ENCODE results near the gene RRAS2. TPM values are rescaled to one million over a fixed set of nuclear protein-coding genes. Genes with fewer than 3 reads are reported as not detected.

Gene RRAS2
- 47.6 and 96.4 TPM in 2 replicates for total RNA-seq (ENCODE audit: low replicate concordance)

GRCh38 chr11:14358729-14359439, at the start of gene RRAS2:
RRAS2 (minus strand) TSS chr11:14359183; CDS start chr11:14358870, 313 bp downstream.

Other genes starting within 250 kb of the RRAS2 start
- gene COPB1, start 140.6 kb upstream of the RRAS2 start, total RNA-seq (ENCODE audit: low replicate concordance) = 252 and 296 TPM in 2 replicates
- gene PSMA1, start 161.2 kb upstream of the RRAS2 start, total RNA-seq (ENCODE audit: low replicate concordance) = 70.1 and 148 TPM in 2 replicates

All from smooth muscle cell of the coronary artery (primary cell).